Measurements from ENCODE around the gene SULT4A1. TPM values are rescaled to one million over a fixed set of nuclear protein-coding genes. Genes with fewer than 3 reads are reported as not detected.

Gene SULT4A1
- total RNA-seq, 4 donors from 2014 or later, result 1.3 TPM; not detected in 3

- no peak for TF ChIP-seq EP300 (IDR thresholded peaks at IDR 0.05)
- TF ChIP-seq CTCF (IDR thresholded peaks at IDR 0.05), result no peak
- no peak for TF ChIP-seq POLR2A (IDR thresholded peaks at IDR 0.05)
- no peak for DNase-seq (ENCODE audit: low spot score in 2 of 2)
- Histone ChIP-seq H3K36me3 (no peaks in the 10 kb centered on the region), H3K27ac (no peak overlapping the region), H3K4me1 (peaks cover 0 to 12% (median 0%) of the 10 kb centered on the region in 4 donors), H3K27me3 (peaks cover 0 to 50% of the 10 kb centered on the region in 2 donors), H3K4me3 (no peak overlapping the region), H3K9me3 (no peaks in the 10 kb centered on the region)
- 67 to 68% methylated on average over 3 to 4 of the region's 4 CpGs for WGBS, 2 donors
Observed at GRCh38 chr22:43887391-43887790, 25.1 kb upstream of the SULT4A1 start.

- WGBS, 2 donors, result 62 to 71% methylated on average over 8 of the region's 8 CpGs
- Histone ChIP-seq H3K27me3 (peaks cover 0 to 38% of the 10 kb centered on the region in 2 donors), H3K4me1 (peaks cover 0 to 4% (median 0%) of the 10 kb centered on the region in 4 donors), H3K9me3 (no peaks in the 10 kb centered on the region), H3K27ac (no peak overlapping the region), H3K36me3 (no peaks in the 10 kb centered on the region), H3K4me3 (no peak overlapping the region)
- no peak for TF ChIP-seq CTCF (IDR thresholded peaks at IDR 0.05)
- no peak for TF ChIP-seq EP300 (IDR thresholded peaks at IDR 0.05)
- TF ChIP-seq POLR2A (IDR thresholded peaks at IDR 0.05), result no peak
- DNase-seq (ENCODE audit: low spot score in 2 of 2), result no peak
Observed at GRCh38 chr22:43886231-43886630, 23.9 kb upstream of the SULT4A1 start.

- WGBS, 2 donors, result 87 to 94% methylated on average over 6 of the region's 6 CpGs
- Histone ChIP-seq H3K27me3 (peaks cover 0 to 34% of the 10 kb centered on the region in 2 donors), H3K4me1 (no peaks in the 10 kb centered on the region), H3K36me3 (no peaks in the 10 kb centered on the region), H3K4me3 (no peak overlapping the region), H3K9me3 (no peaks in the 10 kb centered on the region), H3K27ac (no peak overlapping the region)
- no peak for DNase-seq (ENCODE audit: low spot score in 2 of 2)
- no peak for TF ChIP-seq EP300 (IDR thresholded peaks at IDR 0.05)
- TF ChIP-seq CTCF (IDR thresholded peaks at IDR 0.05), result no peak
- no peak for TF ChIP-seq POLR2A (IDR thresholded peaks at IDR 0.05)
Observed at GRCh38 chr22:43885786-43886185, 23.5 kb upstream of the SULT4A1 start.

GRCh38 chr22:43885319-43885671, 23.0 kb upstream of the SULT4A1 start:
- H3K4me3 ChIP-seq, result no peak overlapping the region
- TF ChIP-seq POLR2A (IDR thresholded peaks at IDR 0.05) (no peak), CTCF (IDR thresholded peaks at IDR 0.05) (no peak), EP300 (IDR thresholded peaks at IDR 0.05) (no peak)
- peaks cover 0 to 29% of the 10 kb centered on the region in 2 donors for H3K27me3 ChIP-seq
- H3K27ac ChIP-seq, result no peak overlapping the region
- H3K4me1 ChIP-seq, result no peaks in the 10 kb centered on the region
- H3K36me3 ChIP-seq, result no peaks in the 10 kb centered on the region
- no peaks in the 10 kb centered on the region for H3K9me3 ChIP-seq
- 62 to 78% methylated on average over 7 of the region's 7 CpGs for WGBS, 2 donors
- no peak for DNase-seq (ENCODE audit: low spot score in 2 of 2)

GRCh38 chr22:43884600-43885318, 22.4 kb upstream of the SULT4A1 start:
- TF ChIP-seq EP300 (IDR thresholded peaks at IDR 0.05) (no peak), CTCF (IDR thresholded peaks at IDR 0.05) (peak; percentile 49 to 65 (median 62)), POLR2A (IDR thresholded peaks at IDR 0.05) (no peak)
- peak; percentile 49 to 53 for DNase-seq (ENCODE audit: low spot score in 2 of 2)
- WGBS, 2 donors, result 23 to 26% methylated on average over 14 to 18 of the region's 18 CpGs
- H3K27ac ChIP-seq, result no peak overlapping the region
- no peak overlapping the region for H3K4me3 ChIP-seq
- no peaks in the 10 kb centered on the region for H3K9me3 ChIP-seq
- H3K27me3 ChIP-seq, result peaks cover 0 to 24% of the 10 kb centered on the region in 2 donors
- H3K36me3 ChIP-seq, result no peaks in the 10 kb centered on the region
- H3K4me1 ChIP-seq, result no peaks in the 10 kb centered on the region
